Vagina (tissue), 2 donors: ENCODE measurements around the gene GPC2. TPM values are rescaled to one million over a fixed set of nuclear protein-coding genes. Genes with fewer than 3 reads are reported as not detected.
A peak's percentile ranks its signal among the peaks of the same experiment; 100 is the strongest.

ENCODE experiments used
- DNase-seq, 2 donors: peaks; one replicate each; pipeline ENCODE4 v3.0.0-alpha.2; 2017; ENCODE audit errors: extremely low spot score in 2 of 2
- H3K27ac ChIP-seq: fragments of 200-600 bp; sonication (generic); one replicate; pipeline ENCODE4 v1.5.1; 2019
- H3K27me3 ChIP-seq: fragments of 200-600 bp; sonication (generic); one replicate; pipeline ENCODE4 v1.5.1; 2019
- H3K36me3 ChIP-seq, 2 donors: fragments of 200-600 bp; sonication (generic); one replicate each; pipeline ENCODE4 v1.5.1; 2017 to 2019
- H3K4me1 ChIP-seq: fragments of 200-600 bp; sonication (generic); one replicate; pipeline ENCODE4 v1.5.1; 2019
- H3K4me3 ChIP-seq, 2 donors: fragments of 200-600 bp; sonication (generic); 1 replicate in 1 of 2; 2 replicates in 1 of 2; pipeline ENCODE4 v1.5.1; 2016 to 2019
- H3K9me3 ChIP-seq: fragments of 200-600 bp; sonication (generic); one replicate; pipeline ENCODE4 v1.5.1; 2019
- POLR2A ChIP-seq, 2 donors: fragments of 450-650 bp; IDR thresholded peaks; one replicate each; pipeline ENCODE4 v1.6.1; 2017; ENCODE audit warnings: antibody characterized with exemption in 2 of 2, mild to moderate bottlenecking in 2 of 2, moderate library complexity in 2 of 2
- POLR2AphosphoS5 ChIP-seq, 2 donors: sonication (generic); formaldehyde crosslinking; IDR thresholded peaks; one replicate each; pipeline ENCODE4 v1.9.0; 2017; ENCODE audit warnings: antibody characterized with exemption in 2 of 2, mild to moderate bottlenecking in 2 of 2, low read depth in 1 of 2; ENCODE audit not compliant: insufficient read depth in 1 of 2
- intact Hi-C: fragments of 100-400 bp; cut with DNase I; formaldehyde crosslinking; loops from one replicate; pipeline ENCODE4 v1.15.1; 2023
- total RNA-seq: library from RNA; depleted of rRNA; stranded (reverse); fragments of >200 nt; gene quantifications from one replicate; pipeline ENCODE4 v1.2.3, GENCODE V29; 2016
- TF ChIP-seq, protein P1 (sequence below), 3 experiments: fragments of 450-650 bp in 2 of 3; fragments of 200-600 bp in 1 of 3; sonication (generic) in 1 of 3; IDR thresholded peaks; one replicate each; pipeline ENCODE4 v1.5.1; 2017 to 2019; ENCODE audit warnings: antibody characterized with exemption in 3 of 3, mild to moderate bottlenecking in 2 of 3, moderate library complexity in 2 of 3

GPC2 gene
- total RNA-seq, 1 donor from 2014 or later: 7.4 TPM

DNA sequence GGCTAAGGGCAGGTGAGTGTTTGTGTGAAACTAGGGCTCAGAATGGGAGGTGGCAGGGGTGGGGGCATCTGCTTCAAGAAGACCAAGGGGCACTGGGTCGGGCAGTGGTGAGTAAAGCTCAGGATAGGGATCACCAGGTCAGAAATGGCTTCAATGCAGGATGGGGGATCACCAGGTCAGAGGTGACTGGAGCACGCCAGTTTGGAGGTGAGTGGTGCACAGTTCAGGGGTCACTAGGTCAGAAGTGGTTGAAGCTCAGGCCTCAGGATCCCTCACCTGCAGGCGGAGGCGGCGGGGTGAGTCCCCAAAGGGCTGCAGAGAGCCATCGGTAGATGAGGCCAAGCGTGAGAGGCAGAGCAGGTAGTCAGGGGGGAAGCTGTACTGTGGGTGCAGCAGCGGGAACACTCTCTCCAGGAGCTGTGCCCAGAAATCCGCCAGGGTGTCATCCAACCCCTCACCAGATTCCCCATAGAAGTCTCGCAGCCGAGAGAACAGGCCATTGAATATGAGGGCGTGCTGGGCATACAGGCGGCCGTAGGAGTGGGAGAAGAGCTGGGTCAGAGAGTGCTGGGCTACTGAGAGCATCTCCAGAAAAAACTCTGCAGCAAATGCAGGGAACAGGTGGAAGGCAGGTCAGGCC is 1.8 kb downstream of the GPC2 start:
- Histone ChIP-seq H3K36me3 (no peaks in the 10 kb centered on the region), H3K27ac (no peak overlapping the region), H3K27me3 (no peaks in the 10 kb centered on the region), H3K4me1 (peaks cover 20% of the 10 kb centered on the region), H3K9me3 (no peaks in the 10 kb centered on the region), H3K4me3 (no peak overlapping the region)
- TF ChIP-seq POLR2AphosphoS5 (IDR thresholded peaks at IDR 0.05; ENCODE audit: insufficient read depth in 1 of 2, low read depth in 1 of 2) (no peak), POLR2A (IDR thresholded peaks at IDR 0.05) (no peak)
- TF ChIP-seq, protein P1, sequence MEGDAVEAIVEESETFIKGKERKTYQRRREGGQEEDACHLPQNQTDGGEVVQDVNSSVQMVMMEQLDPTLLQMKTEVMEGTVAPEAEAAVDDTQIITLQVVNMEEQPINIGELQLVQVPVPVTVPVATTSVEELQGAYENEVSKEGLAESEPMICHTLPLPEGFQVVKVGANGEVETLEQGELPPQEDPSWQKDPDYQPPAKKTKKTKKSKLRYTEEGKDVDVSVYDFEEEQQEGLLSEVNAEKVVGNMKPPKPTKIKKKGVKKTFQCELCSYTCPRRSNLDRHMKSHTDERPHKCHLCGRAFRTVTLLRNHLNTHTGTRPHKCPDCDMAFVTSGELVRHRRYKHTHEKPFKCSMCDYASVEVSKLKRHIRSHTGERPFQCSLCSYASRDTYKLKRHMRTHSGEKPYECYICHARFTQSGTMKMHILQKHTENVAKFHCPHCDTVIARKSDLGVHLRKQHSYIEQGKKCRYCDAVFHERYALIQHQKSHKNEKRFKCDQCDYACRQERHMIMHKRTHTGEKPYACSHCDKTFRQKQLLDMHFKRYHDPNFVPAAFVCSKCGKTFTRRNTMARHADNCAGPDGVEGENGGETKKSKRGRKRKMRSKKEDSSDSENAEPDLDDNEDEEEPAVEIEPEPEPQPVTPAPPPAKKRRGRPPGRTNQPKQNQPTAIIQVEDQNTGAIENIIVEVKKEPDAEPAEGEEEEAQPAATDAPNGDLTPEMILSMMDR (IDR thresholded peaks at IDR 0.05): no peak
- intact Hi-C loops: no loop called here
- DNase-seq: no peak

DNA sequence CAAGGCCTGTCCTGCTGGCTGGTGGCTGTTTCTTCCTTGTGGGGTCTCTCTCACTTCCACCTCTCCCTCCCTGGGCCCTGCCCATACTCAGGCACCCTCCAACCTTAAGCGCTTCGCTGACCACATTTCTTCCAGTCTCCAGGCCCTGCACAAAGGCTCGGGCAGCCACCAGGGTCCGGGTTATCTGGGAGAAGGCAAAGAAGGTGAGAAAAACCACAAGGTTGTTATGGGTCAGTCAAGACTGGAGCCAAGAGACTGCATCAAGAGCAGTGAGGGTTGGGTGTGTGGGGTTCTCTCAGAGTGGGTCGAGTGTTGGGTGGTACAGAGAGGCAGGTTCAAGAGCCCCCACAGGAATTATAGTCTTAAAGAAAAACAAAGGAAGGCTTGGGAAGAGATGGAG is 2.6 kb downstream of the GPC2 start:
- no peaks in the 10 kb centered on the region for H3K36me3 ChIP-seq
- no peaks in the 10 kb centered on the region for H3K9me3 ChIP-seq
- peaks cover 20% of the 10 kb centered on the region for H3K4me1 ChIP-seq
- TF ChIP-seq POLR2A (IDR thresholded peaks at IDR 0.05): no peak
- TF ChIP-seq, protein P1 (IDR thresholded peaks at IDR 0.05): no peak
- no peak for TF ChIP-seq POLR2AphosphoS5 (IDR thresholded peaks at IDR 0.05; ENCODE audit: insufficient read depth in 1 of 2, low read depth in 1 of 2)
- no peak overlapping the region for H3K27ac ChIP-seq
- H3K27me3 ChIP-seq: no peaks in the 10 kb centered on the region
- H3K4me3 ChIP-seq: no peak overlapping the region
- DNase-seq: no peak
- intact Hi-C loops: no loop called here

- Histone ChIP-seq H3K4me3 (no peak overlapping the region), H3K36me3 (no peaks in the 10 kb centered on the region), H3K27ac (no peak overlapping the region), H3K4me1 (peaks cover 24% of the 10 kb centered on the region), H3K27me3 (no peaks in the 10 kb centered on the region), H3K9me3 (no peaks in the 10 kb centered on the region)
- intact Hi-C loops: no loop called here
- DNase-seq: no peak
- TF ChIP-seq, protein P1 (IDR thresholded peaks at IDR 0.05): no peak
Measured at GRCh38 chr7:100173806-100174495, 3.2 kb downstream of the GPC2 start.

DNA sequence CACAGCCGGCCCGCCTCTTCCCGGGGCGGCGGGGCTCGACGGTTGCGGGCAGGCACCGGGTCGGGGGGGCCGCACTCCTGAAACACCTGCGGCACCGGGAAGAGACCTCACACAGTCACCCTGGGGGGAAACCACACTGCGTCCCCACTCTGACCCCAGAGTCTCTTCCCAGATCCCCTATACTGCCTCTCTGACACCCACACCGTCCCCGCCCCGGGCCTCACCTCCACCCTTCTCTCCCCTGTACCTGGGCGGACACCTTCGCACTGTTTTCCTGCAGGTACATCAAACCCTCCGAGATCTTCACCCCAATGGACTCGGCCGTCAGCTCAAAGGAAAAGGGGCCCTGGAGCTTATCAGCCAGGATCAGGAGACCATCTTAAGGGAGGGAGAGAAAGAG is 5.3 kb downstream of the GPC2 start:
- Histone ChIP-seq H3K36me3 (no peaks in the 10 kb centered on the region), H3K4me3 (peak overlapping the region; percentile 44 to 63), H3K27ac (no peak overlapping the region), H3K4me1 (peaks cover 30% of the 10 kb centered on the region), H3K27me3 (no peaks in the 10 kb centered on the region), H3K9me3 (no peaks in the 10 kb centered on the region)
- DNase-seq: no peak
- no peak for TF ChIP-seq POLR2AphosphoS5 (IDR thresholded peaks at IDR 0.05; ENCODE audit: insufficient read depth in 1 of 2, low read depth in 1 of 2)
- TF ChIP-seq POLR2A (IDR thresholded peaks at IDR 0.05): no peak
- TF ChIP-seq, protein P1 (IDR thresholded peaks at IDR 0.05): no peak
- intact Hi-C loops: no loop called here

GRCh38 chr7:100171087-100171681 is 6.0 kb downstream of the GPC2 start:
- Histone ChIP-seq H3K27ac (no peak overlapping the region), H3K27me3 (no peaks in the 10 kb centered on the region), H3K4me1 (peaks cover 31% of the 10 kb centered on the region), H3K36me3 (no peaks in the 10 kb centered on the region), H3K9me3 (no peaks in the 10 kb centered on the region), H3K4me3 (peak overlapping the region; percentile 44 to 63)
- TF ChIP-seq POLR2A (IDR thresholded peaks at IDR 0.05): no peak
- TF ChIP-seq, protein P1 (IDR thresholded peaks at IDR 0.05): no peak
- no peak for TF ChIP-seq POLR2AphosphoS5 (IDR thresholded peaks at IDR 0.05; ENCODE audit: insufficient read depth in 1 of 2, low read depth in 1 of 2)
- DNase-seq: no peak
- intact Hi-C loops: no loop called here
